KOPT-K1 (cell line): ENCODE measurements around the gene CDH23.

Experiments used
- H3K27ac ChIP-seq: fragments of 200-600 bp; sonication (generic); 2 replicates; pipeline ENCODE4 v1.5.1; 2016; ENCODE audit warnings: antibody characterized with exemption, mild to moderate bottlenecking, low read depth, low read length; ENCODE audit not compliant: poor library complexity, severe bottlenecking
- H3K36me3 ChIP-seq: fragments of 200-600 bp; sonication (generic); 2 replicates; pipeline ENCODE4 v1.5.1; 2017; ENCODE audit warnings: antibody characterized with exemption, mild to moderate bottlenecking, low read length, moderate library complexity; ENCODE audit not compliant: insufficient read depth
- H3K9me3 ChIP-seq: fragments of 200-600 bp; sonication (generic); 2 replicates; pipeline ENCODE4 v1.5.1; 2017; ENCODE audit warnings: antibody characterized with exemption, low read length, mild to moderate bottlenecking; ENCODE audit not compliant: insufficient read depth, poor library complexity, severe bottlenecking

Gene CDH23

DNA sequence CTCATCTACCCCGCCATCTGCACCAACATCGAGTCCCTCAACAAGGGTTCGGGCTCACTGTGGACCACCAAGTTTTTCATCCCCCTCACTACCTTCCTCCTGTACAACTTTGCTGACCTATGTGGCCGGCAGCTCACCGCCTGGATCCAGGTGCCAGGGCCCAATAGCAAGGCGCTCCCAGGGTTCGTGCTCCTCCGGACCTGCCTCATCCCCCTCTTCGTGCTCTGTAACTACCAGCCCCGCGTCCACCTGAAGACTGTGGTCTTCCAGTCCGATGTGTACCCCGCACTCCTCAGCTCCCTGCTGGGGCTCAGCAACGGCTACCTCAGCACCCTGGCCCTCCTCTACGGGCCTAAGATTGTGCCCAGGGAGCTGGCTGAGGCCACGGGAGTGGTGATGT, 34.6 kb upstream of the CDH23 start:
- Histone ChIP-seq H3K9me3 (no peaks in the 10 kb centered on the region), H3K36me3 (no peaks in the 10 kb centered on the region; the same call in 1 of the 2 replicates), H3K27ac (no peak overlapping the region)

DNA sequence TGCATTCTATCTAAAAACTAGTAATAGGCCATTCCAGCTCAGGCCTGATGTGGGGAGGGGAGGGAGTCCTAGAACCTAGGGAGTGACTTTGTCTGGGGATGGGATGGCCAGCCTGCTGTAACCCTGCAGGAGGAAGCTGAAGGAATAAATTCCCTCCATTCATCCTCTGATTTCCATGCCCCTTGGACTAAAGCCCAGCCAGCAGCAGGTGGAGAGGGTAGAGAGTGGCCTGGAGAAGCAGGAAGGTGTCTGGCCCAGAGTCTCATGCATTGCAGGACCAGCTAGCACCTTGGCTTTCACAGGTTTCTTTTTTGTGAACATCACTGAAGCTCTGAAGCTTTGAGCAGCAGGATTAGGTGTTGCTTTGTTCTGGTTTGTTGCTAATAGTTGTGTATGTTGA, 32.8 kb upstream of the CDH23 start:
- Histone ChIP-seq H3K9me3 (no peaks in the 10 kb centered on the region), H3K27ac (no peak overlapping the region), H3K36me3 (no peaks in the 10 kb centered on the region; the same call in 1 of the 2 replicates)

DNA sequence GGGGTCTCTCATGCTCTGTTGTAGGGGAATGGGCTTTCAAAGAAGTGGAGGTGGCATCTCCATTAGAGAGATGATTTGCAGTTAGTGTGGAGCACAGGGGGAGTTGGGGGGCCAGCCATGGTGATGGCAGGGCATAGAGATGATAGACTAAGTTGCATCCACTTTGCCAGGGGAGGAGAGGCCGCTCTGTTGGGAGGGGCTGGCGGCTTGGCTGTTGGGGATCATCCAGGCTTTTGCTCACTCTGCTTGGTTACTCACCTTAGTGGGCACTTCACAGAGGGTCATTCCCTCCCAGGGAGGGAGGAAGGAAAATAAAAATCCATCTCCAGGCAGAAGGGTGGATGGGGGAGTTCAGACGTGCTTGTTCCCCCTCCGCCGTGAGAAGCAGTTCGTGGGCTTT, 31.4 kb upstream of the CDH23 start:
- Histone ChIP-seq H3K9me3 (no peaks in the 10 kb centered on the region), H3K36me3 (no peaks in the 10 kb centered on the region; the same call in 1 of the 2 replicates), H3K27ac (no peak overlapping the region)

DNA sequence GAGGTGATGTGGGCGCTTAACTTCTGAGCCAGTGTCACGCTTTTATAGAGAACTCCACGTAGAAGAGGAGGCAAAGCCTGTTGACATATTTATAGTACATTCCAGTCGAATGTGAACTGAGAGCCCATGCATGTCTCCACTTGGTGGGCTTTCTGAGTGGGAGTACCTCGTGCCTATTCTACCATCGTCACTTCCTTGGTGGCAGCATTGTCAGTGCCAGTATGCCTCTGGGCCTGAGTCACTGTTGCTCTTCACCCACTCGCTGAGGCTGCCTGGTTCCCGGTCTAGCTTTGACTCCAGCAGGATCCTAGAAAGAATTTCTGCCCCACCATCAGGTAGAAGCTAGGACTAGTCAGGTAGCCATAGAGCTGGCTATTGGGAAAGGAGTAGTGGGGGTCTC, 30.0 kb upstream of the CDH23 start:
- Histone ChIP-seq H3K9me3 (no peaks in the 10 kb centered on the region), H3K27ac (no peak overlapping the region), H3K36me3 (no peaks in the 10 kb centered on the region; the same call in 1 of the 2 replicates)

DNA sequence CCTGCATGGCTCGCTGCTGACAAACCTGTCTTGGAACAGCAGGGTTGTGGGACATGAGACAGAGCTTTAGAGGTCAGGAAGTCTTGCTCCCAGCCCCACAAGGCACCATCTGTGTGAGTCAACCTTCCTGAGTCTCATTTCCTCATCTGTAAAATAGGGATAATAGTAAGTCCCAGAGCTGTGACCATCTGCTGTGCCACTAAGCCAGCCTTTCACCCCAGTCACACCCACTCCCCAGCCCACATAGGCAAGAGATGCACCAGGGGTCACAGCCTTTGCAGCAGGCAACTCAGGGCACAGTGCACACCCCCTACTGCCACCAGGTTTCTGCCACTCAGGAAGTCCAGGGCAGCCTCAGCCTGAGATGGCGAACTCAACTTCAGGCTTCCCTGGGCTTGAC, 29.4 kb upstream of the CDH23 start:
- no peak overlapping the region for H3K27ac ChIP-seq
- no peaks in the 10 kb centered on the region; the same call in 1 of the 2 replicates for H3K36me3 ChIP-seq
- H3K9me3 ChIP-seq: no peaks in the 10 kb centered on the region

DNA sequence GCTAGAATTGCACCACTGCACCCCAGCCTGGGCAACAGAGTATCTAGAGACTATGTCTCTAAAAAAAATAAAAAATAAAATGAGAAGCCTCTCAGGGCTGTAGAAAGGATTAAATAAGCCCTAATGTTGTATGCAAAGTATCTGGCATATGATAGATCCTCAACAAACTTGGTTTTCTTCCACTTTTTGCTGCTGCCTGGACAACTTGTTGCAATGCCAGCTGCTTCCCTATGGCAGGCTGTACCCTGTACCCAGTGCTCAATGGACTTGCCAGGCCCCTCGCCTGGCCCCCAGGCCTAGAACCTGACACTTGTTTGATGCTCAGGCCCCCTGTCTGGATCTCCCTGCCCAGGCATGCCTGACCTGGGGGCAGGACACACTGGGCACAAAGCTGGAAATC, 28.5 kb upstream of the CDH23 start:
- Histone ChIP-seq H3K9me3 (no peaks in the 10 kb centered on the region), H3K36me3 (no peaks in the 10 kb centered on the region), H3K27ac (no peak overlapping the region)

DNA sequence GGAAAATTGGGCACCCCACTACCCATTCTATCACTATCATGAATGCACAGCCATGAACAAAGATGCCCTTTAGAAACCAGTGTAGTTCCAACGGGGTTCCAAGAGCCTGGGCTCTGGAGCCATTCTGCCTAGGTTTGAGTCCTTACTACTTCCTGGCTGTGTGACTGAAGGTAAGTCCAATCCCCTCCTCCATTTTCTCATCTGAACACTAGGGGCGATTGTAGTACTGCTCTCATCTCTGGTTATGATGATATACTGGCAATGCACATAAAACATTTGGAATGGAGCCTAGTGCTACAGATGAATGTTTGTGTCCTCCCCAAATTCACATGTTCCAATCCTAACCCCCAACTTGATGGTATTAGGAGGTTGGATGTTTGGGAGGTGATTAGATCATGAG, 28.1 kb upstream of the CDH23 start:
- no peaks in the 10 kb centered on the region for H3K9me3 ChIP-seq
- no peak overlapping the region for H3K27ac ChIP-seq
- no peaks in the 10 kb centered on the region for H3K36me3 ChIP-seq

DNA sequence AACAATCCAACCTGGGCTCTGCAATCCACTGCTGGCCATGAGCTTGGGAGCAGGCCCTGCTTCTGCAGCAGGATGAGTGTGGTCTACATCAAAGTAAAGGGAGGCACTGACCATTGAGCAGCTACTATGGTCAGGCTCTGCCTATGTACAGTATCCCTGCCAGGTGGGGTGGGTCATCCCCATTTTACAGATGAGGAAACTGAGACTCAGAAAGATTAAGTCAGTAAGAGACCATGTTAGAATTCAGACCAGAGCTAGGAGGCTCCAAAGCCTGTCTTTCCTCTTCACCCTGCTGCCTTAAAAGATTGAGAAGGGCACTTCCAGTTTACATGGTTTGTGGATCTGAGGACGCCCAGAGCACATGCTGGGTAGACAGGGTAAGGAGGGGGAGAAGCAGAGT, 27.1 kb upstream of the CDH23 start:
- Histone ChIP-seq H3K27ac (no peak overlapping the region), H3K36me3 (no peaks in the 10 kb centered on the region), H3K9me3 (no peaks in the 10 kb centered on the region)

DNA sequence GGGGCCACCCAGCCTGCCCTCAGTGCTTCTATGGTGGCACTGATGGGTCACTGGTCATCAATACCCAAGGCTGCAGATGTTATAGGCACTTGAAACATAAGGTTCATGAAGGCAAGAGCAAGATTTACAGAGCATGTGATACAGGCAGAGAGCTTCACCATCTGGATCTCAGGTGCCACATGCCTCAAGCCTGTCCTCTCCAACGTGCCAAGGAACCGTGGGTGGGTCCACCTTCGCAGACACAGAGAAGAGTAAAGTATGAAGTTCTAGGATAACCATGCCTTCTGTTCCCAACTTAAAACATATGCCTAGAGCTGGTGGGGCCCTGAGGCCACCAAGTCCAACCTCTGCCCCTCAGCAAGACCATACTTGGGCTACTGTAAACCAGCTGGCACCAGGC, 26.7 kb upstream of the CDH23 start:
- Histone ChIP-seq H3K36me3 (no peaks in the 10 kb centered on the region), H3K27ac (no peak overlapping the region), H3K9me3 (no peaks in the 10 kb centered on the region)

DNA sequence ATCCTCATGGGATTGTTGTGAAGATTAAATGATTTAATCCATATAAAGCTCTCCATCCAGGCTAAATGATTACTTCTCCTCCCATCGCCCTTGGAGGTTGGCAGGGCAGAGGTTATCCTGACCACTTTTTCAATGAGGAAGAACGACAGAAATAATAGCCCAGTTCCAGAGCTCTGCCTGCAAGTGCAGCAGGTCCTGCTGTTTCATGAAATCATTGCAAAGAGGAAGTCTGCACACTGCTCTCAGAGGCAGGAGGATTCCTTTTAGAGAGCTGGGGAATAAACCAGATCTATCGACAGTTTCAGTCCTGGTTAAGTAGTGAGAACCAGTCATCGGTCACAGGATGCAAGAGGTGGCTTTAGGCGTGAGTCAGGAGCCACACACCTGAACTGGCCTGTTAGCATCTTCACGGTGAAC, 25.0 kb upstream of the CDH23 start:
- Histone ChIP-seq H3K36me3 (no peaks in the 10 kb centered on the region), H3K27ac (no peak overlapping the region), H3K9me3 (no peaks in the 10 kb centered on the region)

DNA sequence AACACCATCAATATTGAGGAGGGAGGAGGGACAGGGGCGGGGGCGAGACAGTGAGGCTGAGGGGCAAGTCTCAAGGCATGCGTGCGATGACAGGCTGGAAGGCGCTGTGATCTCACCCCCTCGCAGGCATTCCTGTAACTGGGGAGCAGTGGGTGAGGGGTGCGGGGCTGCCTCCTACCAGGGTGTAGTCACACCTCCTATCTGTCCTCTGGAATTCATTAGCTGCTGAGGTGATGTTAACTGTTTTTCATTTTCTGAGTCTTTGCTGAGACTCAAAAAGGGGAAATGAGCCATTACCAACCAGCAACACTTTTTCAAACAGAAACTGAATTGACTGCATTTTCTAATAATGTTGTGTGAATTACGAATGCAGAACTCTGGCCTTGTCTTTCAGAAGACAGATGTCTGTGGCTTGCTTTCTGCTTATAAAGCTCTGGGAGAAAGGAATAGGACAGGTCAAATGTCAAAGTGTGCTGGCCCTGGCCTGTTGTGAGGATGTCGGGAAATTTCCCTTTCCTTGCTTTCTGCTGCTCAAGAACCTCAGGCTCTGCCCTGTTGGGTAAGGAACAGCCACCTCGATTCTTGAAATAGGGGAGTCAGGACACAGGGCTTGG, 23.7 kb upstream of the CDH23 start:
- Histone ChIP-seq H3K9me3 (no peaks in the 10 kb centered on the region), H3K27ac (no peak overlapping the region), H3K36me3 (no peaks in the 10 kb centered on the region)

DNA sequence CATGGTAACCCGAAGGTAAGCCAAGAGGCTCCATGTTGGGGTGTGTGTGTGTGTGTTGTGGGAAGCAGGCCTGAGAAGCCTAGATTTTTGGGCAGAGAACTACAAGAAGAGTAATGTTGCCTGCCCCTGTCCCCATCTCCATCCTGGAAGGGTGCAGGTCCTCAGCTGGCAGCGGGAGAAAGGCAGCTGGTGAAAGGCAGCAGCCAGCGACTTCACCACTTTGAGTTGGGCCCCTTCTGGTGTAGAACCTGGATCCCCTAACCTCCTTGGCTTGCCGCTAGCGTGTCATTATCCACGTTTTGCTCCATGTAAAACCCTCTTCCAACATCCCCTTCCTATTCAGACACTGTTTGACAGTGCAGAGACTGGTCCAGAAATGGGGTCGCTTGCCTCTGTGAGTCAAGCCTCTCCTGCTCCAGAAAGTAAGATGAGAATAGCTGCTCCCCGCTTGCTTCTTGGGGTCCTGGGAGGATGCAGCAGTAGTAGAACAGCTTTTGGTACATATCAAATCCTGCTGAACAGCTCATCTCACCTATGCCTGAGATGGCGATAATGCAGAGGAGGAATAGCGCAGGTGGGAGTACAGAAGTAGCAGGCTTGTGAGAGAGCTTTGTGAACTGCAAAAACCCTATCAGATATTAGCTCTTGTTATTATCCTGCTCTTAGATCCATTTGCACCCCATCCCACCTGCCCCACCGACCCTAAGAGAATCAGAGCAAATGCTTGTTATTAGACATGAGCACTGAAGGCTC, 22.1 kb upstream of the CDH23 start:
- H3K9me3 ChIP-seq: no peaks in the 10 kb centered on the region
- H3K36me3 ChIP-seq: no peaks in the 10 kb centered on the region
- H3K27ac ChIP-seq: no peak overlapping the region

DNA sequence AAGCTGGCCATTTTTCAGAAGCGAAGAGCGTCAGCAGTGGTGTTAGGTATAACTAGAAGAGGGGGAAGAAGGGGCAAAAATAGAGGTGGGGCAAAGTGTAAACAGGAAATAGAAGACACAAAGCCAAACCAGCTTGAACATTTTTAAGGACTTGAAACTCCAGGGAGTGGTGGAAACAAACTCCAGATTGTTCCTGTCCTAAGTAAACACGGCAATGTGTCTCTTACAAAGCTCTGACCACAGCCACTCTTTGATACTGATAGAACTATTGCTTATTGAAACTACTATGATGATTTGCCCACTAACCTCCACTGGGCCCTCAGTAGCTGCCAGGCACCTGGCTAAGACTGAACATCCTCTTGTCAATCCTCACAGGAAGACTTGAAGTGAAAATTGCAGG, 20.8 kb upstream of the CDH23 start:
- Histone ChIP-seq H3K9me3 (no peaks in the 10 kb centered on the region), H3K27ac (no peak overlapping the region), H3K36me3 (no peaks in the 10 kb centered on the region)

DNA sequence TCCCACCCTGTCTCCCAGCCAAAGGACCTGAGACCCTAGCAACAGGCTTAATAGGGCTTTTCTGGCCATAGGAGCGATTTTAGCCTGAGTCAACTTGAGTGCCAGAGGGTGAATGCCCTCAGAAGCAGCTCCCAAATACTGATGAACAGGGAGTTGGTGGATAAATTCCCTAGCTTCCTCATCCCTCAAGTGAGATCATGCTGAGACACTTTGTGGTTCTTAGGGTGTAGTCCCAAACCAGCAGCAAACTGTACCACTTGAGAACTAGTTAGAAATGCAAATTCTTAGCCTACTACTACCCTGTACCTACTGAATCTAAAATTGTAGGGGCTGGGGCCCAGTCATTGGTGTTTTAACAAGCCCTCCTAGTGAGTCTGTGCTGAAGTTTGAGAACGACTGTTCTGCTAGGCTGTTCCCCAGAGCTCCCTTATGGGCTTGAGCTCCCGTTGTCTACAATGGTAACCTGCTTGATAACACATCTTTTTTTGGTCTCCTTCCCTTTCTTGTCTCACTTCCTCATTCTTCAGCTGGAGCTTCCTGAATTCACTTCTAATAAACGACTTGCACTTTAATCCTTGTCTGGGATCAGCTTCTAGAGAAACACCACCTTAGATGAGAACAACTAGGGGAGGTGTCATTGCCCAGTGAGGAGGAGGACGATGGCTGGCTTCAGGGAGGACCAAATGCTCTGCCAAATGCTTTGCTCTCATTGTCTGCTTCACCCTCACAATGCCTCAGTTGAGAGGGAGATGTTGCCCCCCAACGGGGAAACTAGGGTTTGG, 18.2 kb upstream of the CDH23 start:
- Histone ChIP-seq H3K9me3 (no peaks in the 10 kb centered on the region), H3K27ac (no peak overlapping the region), H3K36me3 (no peaks in the 10 kb centered on the region)

DNA sequence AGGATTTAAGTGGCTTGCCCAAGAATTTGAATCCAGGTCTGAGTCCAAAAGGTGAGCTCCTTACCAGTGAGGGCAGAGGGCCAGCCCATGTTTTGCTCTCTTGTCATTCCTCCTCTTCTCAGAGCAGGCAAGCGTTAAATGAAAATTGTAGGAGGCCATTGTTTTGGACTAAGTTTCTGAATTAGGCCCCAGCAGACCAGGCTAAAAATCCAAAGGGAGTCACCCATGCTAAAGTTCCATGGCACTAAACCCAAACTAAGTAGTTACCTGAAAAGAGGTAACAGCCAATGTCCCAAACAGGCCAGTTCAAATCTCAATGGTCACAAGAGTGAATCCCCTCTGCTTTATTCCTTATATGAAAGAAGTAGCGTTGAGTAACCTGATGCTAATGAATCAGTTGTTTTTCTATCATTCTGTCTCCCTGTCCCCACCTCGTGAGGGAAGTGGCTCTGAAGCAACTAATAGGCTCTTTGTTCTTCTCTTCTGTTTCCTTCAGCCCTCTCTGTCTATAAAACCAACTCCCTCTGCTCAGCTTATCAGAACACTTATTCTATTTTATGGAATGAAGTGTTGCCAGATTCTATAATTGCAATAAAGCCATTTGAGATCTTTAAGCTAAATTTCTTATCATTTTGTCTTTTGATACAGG, 17.5 kb upstream of the CDH23 start:
- Histone ChIP-seq H3K27ac (no peak overlapping the region), H3K36me3 (no peaks in the 10 kb centered on the region), H3K9me3 (no peaks in the 10 kb centered on the region)
